Neural progenitor cell (in vitro differentiated cells): ENCODE measurements around the gene SLC12A7. TPM values are rescaled to one million over a fixed set of nuclear protein-coding genes. Genes with fewer than 3 reads are reported as not detected.

Experiments
- DNase-seq: peaks from one replicate; pipeline ENCODE4 v3.0.0-alpha.2; 2016; ENCODE audit warnings: low spot score
- H2AFZ ChIP-seq: fragments of 200-600 bp; sonication (generic); replicated peaks from 2 replicates; pipeline ENCODE4 v1.6.1; 2016; ENCODE audit warnings: antibody characterized with exemption
- H3F3A ChIP-seq: fragments of 200-600 bp; sonication (generic); 2 replicates; pipeline ENCODE4 v1.6.1; 2016; ENCODE audit warnings: antibody characterized with exemption, low read depth
- H3K27ac ChIP-seq: fragments of 200-600 bp; sonication (generic); 2 replicates; pipeline ENCODE4 v1.5.1; 2016; ENCODE audit warnings: mild to moderate bottlenecking
- H3K27me3 ChIP-seq: fragments of 200-600 bp; sonication (generic); 2 replicates; pipeline ENCODE4 v1.6.1; 2016; ENCODE audit warnings: mild to moderate bottlenecking, moderate library complexity
- H3K36me3 ChIP-seq: fragments of 200-600 bp; sonication (generic); 2 replicates; pipeline ENCODE4 v1.5.1; 2016
- H3K4me1 ChIP-seq: fragments of 200-600 bp; sonication (generic); 2 replicates; pipeline ENCODE4 v1.6.1; 2016; ENCODE audit warnings: mixed run types
- H3K4me2 ChIP-seq: fragments of 200-600 bp; sonication (generic); 2 replicates; pipeline ENCODE4 v1.6.1; 2016
- H3K4me3 ChIP-seq: fragments of 200-600 bp; sonication (generic); 2 replicates; pipeline ENCODE4 v1.5.1; 2016
- H3K79me2 ChIP-seq: fragments of 200-600 bp; sonication (generic); 2 replicates; pipeline ENCODE4 v1.6.1; 2016; ENCODE audit warnings: low read depth
- H3K9ac ChIP-seq: fragments of 200-600 bp; sonication (generic); 2 replicates; pipeline ENCODE4 v1.6.1; 2016
- H3K9me3 ChIP-seq: fragments of 200-600 bp; sonication (generic); 2 replicates; pipeline ENCODE4 v1.5.1; 2016; ENCODE audit warnings: low read depth
- H4K20me1 ChIP-seq: fragments of 200-600 bp; sonication (generic); 2 replicates; pipeline ENCODE4 v1.6.1; 2016; ENCODE audit warnings: low read depth
- H3K27ac Mint-ChIP-seq: 3 replicates; pipeline ENCODE4 v1.8.0; 2021; ENCODE audit warnings: mixed read lengths
- H3K27me3 Mint-ChIP-seq: 2 replicates; pipeline ENCODE4 v1.8.0; 2022; ENCODE audit warnings: low read depth, mild to moderate bottlenecking, inconsistent platforms, moderate library complexity, mixed read lengths; ENCODE audit not compliant: insufficient read depth
- H3K36me3 Mint-ChIP-seq: 3 replicates; pipeline ENCODE4 v1.8.0; 2021; ENCODE audit warnings: mixed read lengths
- H3K4me1 Mint-ChIP-seq: 3 replicates; pipeline ENCODE4 v1.8.0; 2021; ENCODE audit warnings: mixed read lengths
- H3K4me3 Mint-ChIP-seq: 3 replicates; pipeline ENCODE4 v1.8.0; 2021; ENCODE audit warnings: mild to moderate bottlenecking, moderate library complexity, mixed read lengths
- H3K9me3 Mint-ChIP-seq: 3 replicates; pipeline ENCODE4 v1.8.0; 2020; ENCODE audit warnings: mixed read lengths
- EZH2 ChIP-seq: fragments of 200-600 bp; sonication (generic); IDR thresholded peaks from 2 replicates; pipeline ENCODE4 v1.6.1; 2017; ENCODE audit warnings: antibody characterized with exemption, mild to moderate bottlenecking, moderate library complexity
- EZH2phosphoT487 ChIP-seq: fragments of 200-600 bp; sonication (generic); IDR thresholded peaks from 2 replicates; pipeline ENCODE4 v1.6.1; 2017; ENCODE audit warnings: antibody characterized with exemption
- total RNA-seq: library from RNA; depleted of rRNA; stranded (reverse); fragments of >200 nt; gene quantifications from 2 replicates; pipeline ENCODE4 v1.2.3, GENCODE V29; 2015; ENCODE audit warnings: low replicate concordance
- TF ChIP-seq, protein P1 (sequence below): fragments of 200-600 bp; sonication (generic); IDR thresholded peaks from 2 replicates; pipeline ENCODE4 v1.5.1; 2017; ENCODE audit warnings: antibody characterized with exemption, mild to moderate bottlenecking

Gene SLC12A7
- total RNA-seq, 1 donor from 2014 or later, result 7.5 TPM

DNA sequence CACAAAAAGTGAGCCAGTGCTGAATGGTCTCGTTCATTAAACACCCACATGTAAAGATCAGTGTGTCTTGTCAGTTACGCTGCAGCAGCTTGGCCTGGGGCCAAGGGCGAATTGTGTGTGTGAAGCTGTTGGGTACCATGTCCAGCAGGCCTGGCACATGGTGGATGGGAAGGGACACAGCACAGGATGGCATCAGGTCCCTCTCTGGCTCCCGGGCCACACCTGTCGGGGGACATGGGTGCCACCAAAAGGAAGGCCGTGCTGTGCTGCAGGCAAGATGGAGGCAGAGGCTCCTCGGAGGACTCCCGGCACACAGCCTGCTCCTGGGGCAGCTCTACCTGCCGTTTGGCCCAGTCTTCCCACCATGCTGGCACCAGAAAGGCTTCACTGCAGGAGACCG is 71.3 kb downstream of the SLC12A7 start:
- Mint-ChIP-seq H3K9me3 (peaks cover 10% of the 10 kb centered on the region), H3K4me3 (no peak overlapping the region), H3K36me3 (no peaks in the 10 kb centered on the region), H3K4me1 (peaks cover 3% of the 10 kb centered on the region), H3K27ac (no peak overlapping the region), H3K27me3 (peaks cover 11% of the 10 kb centered on the region)
- no peak overlapping the region for H3K4me3 ChIP-seq
- TF ChIP-seq EZH2 (no peak), EZH2phosphoT487 (no peak)
- TF ChIP-seq, protein P1, sequence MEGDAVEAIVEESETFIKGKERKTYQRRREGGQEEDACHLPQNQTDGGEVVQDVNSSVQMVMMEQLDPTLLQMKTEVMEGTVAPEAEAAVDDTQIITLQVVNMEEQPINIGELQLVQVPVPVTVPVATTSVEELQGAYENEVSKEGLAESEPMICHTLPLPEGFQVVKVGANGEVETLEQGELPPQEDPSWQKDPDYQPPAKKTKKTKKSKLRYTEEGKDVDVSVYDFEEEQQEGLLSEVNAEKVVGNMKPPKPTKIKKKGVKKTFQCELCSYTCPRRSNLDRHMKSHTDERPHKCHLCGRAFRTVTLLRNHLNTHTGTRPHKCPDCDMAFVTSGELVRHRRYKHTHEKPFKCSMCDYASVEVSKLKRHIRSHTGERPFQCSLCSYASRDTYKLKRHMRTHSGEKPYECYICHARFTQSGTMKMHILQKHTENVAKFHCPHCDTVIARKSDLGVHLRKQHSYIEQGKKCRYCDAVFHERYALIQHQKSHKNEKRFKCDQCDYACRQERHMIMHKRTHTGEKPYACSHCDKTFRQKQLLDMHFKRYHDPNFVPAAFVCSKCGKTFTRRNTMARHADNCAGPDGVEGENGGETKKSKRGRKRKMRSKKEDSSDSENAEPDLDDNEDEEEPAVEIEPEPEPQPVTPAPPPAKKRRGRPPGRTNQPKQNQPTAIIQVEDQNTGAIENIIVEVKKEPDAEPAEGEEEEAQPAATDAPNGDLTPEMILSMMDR, result no peak
- no peak for DNase-seq
- no peak overlapping the region for H3K27ac ChIP-seq
- no peaks in the 10 kb centered on the region for H3F3A ChIP-seq
- no peaks in the 10 kb centered on the region for H3K36me3 ChIP-seq
- H2AFZ ChIP-seq, result no peak overlapping the region
- H4K20me1 ChIP-seq, result no peaks in the 10 kb centered on the region
- no peak overlapping the region for H3K9ac ChIP-seq
- no peaks in the 10 kb centered on the region for H3K27me3 ChIP-seq
- H3K9me3 ChIP-seq, result no peaks in the 10 kb centered on the region
- no peaks in the 10 kb centered on the region for H3K4me1 ChIP-seq
- H3K79me2 ChIP-seq, result no peaks in the 10 kb centered on the region
- H3K4me2 ChIP-seq, result no peak overlapping the region

DNA sequence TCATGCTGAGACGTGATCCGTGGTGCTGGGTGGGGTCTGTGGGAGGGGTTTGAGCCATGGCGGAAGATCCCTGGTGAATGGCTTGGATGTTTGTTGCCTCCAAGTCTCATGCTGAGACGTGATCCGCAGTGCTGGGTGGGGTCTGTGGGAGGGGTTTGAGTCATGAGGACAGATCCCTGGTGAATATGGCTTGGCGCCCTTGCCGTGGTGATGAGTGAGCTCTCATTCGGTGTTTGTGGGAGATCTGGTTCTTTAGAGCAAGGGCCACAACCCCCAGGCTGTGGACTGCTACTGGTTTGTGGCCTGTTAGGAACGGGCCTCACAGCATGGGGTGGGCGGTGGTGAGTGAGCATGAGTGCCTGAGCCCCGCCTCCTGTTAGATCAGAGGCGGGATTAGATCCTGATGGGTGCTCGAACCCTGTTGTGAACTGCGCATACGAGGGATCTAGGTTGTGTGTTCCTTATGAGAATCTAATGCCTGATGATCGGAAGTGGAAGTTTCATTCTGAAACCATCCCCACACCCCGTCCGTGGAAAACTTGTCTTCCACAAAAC is 72.1 kb downstream of the SLC12A7 start:
- Mint-ChIP-seq H3K27me3 (peaks cover 7% of the 10 kb centered on the region), H3K9me3 (peaks cover 6% of the 10 kb centered on the region), H3K4me3 (no peak overlapping the region), H3K27ac (no peak overlapping the region), H3K36me3 (peaks cover 2% of the 10 kb centered on the region), H3K4me1 (peaks cover 3% of the 10 kb centered on the region)
- H2AFZ ChIP-seq, result no peak overlapping the region
- no peak overlapping the region for H3K4me3 ChIP-seq
- H3K4me2 ChIP-seq, result no peak overlapping the region
- no peak for DNase-seq
- H3K36me3 ChIP-seq, result no peaks in the 10 kb centered on the region
- no peaks in the 10 kb centered on the region for H3K79me2 ChIP-seq
- no peaks in the 10 kb centered on the region for H3K9me3 ChIP-seq
- TF ChIP-seq EZH2, result no peak
- no peak for TF ChIP-seq EZH2phosphoT487
- TF ChIP-seq, protein P1, result no peak
- no peaks in the 10 kb centered on the region for H4K20me1 ChIP-seq
- H3K4me1 ChIP-seq, result no peaks in the 10 kb centered on the region
- H3F3A ChIP-seq, result no peaks in the 10 kb centered on the region
- no peaks in the 10 kb centered on the region for H3K27me3 ChIP-seq
- no peak overlapping the region for H3K27ac ChIP-seq
- H3K9ac ChIP-seq, result no peak overlapping the region

DNA sequence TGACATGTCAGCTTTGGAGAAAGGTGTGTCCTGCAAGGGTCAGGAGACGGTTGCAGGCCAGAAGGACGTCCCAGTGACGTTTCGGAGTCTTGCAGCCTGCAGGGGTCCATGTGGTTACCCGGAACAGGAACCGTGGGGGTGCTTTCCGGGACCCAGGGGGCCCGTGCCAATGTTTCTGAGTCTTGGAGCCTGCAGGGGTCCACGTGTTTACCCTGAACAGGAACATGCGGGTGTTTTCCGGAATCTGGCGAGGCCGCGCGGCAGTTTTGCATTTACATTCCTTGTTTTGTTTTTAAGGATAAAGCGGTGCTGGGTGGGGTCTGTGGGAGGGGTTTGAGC is 72.7 kb downstream of the SLC12A7 start:
- Histone ChIP-seq H3K27ac (no peak overlapping the region), H3K4me1 (no peaks in the 10 kb centered on the region), H3K9ac (no peak overlapping the region), H2AFZ (no peak overlapping the region), H3F3A (no peaks in the 10 kb centered on the region), H3K4me2 (no peak overlapping the region), H3K79me2 (no peaks in the 10 kb centered on the region), H3K9me3 (no peaks in the 10 kb centered on the region), H3K4me3 (no peak overlapping the region), H4K20me1 (no peaks in the 10 kb centered on the region), H3K36me3 (no peaks in the 10 kb centered on the region), H3K27me3 (no peaks in the 10 kb centered on the region)
- Mint-ChIP-seq H3K27me3 (peaks cover 8% of the 10 kb centered on the region), H3K9me3 (peaks cover under 1% of the 10 kb centered on the region), H3K4me3 (no peak overlapping the region), H3K36me3 (peaks cover 2% of the 10 kb centered on the region), H3K4me1 (peaks cover 3% of the 10 kb centered on the region), H3K27ac (no peak overlapping the region)
- TF ChIP-seq EZH2 (no peak), EZH2phosphoT487 (no peak)
- TF ChIP-seq, protein P1, result no peak
- DNase-seq, result no peak
